ENCODE measurements around the gene SMOC2. TPM values are rescaled to one million over a fixed set of nuclear protein-coding genes. Genes with fewer than 3 reads are reported as not detected.

SMOC2 gene
- total RNA-seq, 1 experiment from 2014 or later, result 0.42 TPM

DNA sequence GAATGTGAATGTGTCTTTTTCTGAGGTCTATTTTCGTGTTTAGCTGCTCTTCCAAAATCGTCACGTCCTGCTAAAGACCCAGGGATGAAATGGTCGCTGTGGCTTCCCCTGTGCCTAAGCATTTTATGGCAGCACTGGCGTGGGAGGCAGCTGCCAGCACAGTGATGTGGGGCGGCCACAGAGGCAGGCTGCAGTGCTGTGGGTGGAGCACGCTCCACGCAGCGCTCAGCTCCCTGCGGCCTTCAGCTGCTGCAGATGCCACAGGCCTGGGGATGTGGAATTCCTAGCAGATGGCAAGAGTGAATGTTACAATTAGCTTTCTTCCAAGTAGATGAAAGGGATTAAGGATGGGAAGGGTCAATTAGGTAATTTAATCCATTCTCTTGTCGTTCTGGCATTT is 242.6 kb downstream of the SMOC2 start:
- no peaks in the 10 kb centered on the region for H3K27me3 ChIP-seq (ENCODE audit: insufficient read depth, low read length)
- POLR2A ChIA-PET, result no interaction called here

DNA sequence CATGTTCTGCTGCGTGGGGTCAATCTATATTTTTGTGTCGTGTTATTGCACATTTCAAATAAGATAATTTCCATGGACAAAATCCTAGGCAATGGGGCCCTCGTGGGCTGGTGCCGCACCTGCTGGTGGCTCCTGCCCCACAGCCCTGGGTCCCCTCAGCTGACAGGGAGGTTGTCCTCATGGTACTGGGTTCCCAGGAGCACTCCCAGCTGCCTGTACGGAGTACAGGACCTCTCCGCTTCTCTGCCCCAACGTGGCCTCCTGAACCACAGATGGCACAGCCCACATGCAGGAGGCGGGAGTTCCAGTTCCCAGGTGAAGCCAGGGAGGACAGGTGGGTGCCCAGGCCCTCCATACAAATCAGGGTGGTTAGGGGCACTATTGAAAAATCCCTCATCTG is 243.5 kb downstream of the SMOC2 start:
- no TSS peak for BruUV-seq (replicated peaks)
- no peak overlapping the region for H3K27ac ChIP-seq (ENCODE audit: low read depth, low read length)
- POLR2A ChIA-PET, result no interaction called here
- no peaks in the 10 kb centered on the region for H4K20me1 ChIP-seq (ENCODE audit: insufficient read depth)
- H3K36me3 ChIP-seq (ENCODE audit: control insufficient read depth in 1 of 2, insufficient read depth in 2 of 2, low read length in 2 of 2), result no peaks in the 10 kb centered on the region
- no peaks in the 10 kb centered on the region for H3K79me2 ChIP-seq (ENCODE audit: insufficient read depth, low read length)
- no peak overlapping the region for H3K4me2 ChIP-seq (ENCODE audit: low read length)
- DNase-seq (ENCODE audit: low read depth, low spot score), result no peak
- TF ChIP-seq SRF (IDR thresholded peaks at IDR 0.05; ENCODE audit: low read depth) (no peak), FOSL1 (IDR thresholded peaks at IDR 0.05; ENCODE audit: low read depth) (no peak), RAD21 (IDR thresholded peaks at IDR 0.05; ENCODE audit: low read depth) (no peak), ELF1 (IDR thresholded peaks at IDR 0.05; ENCODE audit: borderline replicate concordance, low read depth) (no peak), ZFX (IDR thresholded peaks at IDR 0.05) (no peak), ZNF274 (IDR thresholded peaks at IDR 0.05; ENCODE audit: low read depth, low read length) (no peak), POLR2AphosphoS5 (IDR thresholded peaks at IDR 0.05; ENCODE audit: low read depth, low read length) (no peak), CBX3 (IDR thresholded peaks at IDR 0.05; ENCODE audit: low read depth) (no peak), EZH2phosphoT487 (IDR thresholded peaks at IDR 0.05; ENCODE audit: borderline replicate concordance) (no peak), SP1 (IDR thresholded peaks at IDR 0.05; ENCODE audit: low read depth) (no peak), CEBPB (IDR thresholded peaks at IDR 0.05; ENCODE audit: low read depth) (no peak), JUND (IDR thresholded peaks at IDR 0.05) (no peak)
- TF ChIP-seq, protein P1, sequence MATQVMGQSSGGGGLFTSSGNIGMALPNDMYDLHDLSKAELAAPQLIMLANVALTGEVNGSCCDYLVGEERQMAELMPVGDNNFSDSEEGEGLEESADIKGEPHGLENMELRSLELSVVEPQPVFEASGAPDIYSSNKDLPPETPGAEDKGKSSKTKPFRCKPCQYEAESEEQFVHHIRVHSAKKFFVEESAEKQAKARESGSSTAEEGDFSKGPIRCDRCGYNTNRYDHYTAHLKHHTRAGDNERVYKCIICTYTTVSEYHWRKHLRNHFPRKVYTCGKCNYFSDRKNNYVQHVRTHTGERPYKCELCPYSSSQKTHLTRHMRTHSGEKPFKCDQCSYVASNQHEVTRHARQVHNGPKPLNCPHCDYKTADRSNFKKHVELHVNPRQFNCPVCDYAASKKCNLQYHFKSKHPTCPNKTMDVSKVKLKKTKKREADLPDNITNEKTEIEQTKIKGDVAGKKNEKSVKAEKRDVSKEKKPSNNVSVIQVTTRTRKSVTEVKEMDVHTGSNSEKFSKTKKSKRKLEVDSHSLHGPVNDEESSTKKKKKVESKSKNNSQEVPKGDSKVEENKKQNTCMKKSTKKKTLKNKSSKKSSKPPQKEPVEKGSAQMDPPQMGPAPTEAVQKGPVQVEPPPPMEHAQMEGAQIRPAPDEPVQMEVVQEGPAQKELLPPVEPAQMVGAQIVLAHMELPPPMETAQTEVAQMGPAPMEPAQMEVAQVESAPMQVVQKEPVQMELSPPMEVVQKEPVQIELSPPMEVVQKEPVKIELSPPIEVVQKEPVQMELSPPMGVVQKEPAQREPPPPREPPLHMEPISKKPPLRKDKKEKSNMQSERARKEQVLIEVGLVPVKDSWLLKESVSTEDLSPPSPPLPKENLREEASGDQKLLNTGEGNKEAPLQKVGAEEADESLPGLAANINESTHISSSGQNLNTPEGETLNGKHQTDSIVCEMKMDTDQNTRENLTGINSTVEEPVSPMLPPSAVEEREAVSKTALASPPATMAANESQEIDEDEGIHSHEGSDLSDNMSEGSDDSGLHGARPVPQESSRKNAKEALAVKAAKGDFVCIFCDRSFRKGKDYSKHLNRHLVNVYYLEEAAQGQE (IDR thresholded peaks at IDR 0.05; ENCODE audit: low read depth), result no peak
- TF ChIP-seq, protein P2, sequence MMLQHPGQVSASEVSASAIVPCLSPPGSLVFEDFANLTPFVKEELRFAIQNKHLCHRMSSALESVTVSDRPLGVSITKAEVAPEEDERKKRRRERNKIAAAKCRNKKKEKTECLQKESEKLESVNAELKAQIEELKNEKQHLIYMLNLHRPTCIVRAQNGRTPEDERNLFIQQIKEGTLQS (IDR thresholded peaks at IDR 0.05), result no peak
- H3K27me3 ChIP-seq (ENCODE audit: insufficient read depth, low read length), result no peaks in the 10 kb centered on the region
- no peak for ATAC-seq
- H3K9me2 ChIP-seq (ENCODE audit: insufficient read depth), result no peaks in the 10 kb centered on the region
- H3K4me3 ChIP-seq (replicated peaks in 1 of 2; ENCODE audit: low read depth in 1 of 2, low read length in 2 of 2), result no peak overlapping the region
- H3K4me1 ChIP-seq (ENCODE audit: control insufficient read depth in 1 of 2, insufficient read depth in 2 of 2, low read length in 2 of 2), result peaks cover 1 to 17% of the 10 kb centered on the region in 2 experiments; a peak in 1 of 4 replicates
- CTCF ChIA-PET, result no interaction called here
- RAD21 ChIA-PET (ENCODE audit: low non-redundant PET in 1 of 2, low total read pairs in 2 of 2, uncharacterized antibody in 2 of 2, unreplicated experiment in 2 of 2), result no interaction called here
- H3K9me3 ChIP-seq (ENCODE audit: control insufficient read depth in 1 of 2, insufficient read depth in 1 of 2, low read depth in 1 of 2, low read length in 2 of 2), result no peaks in the 10 kb centered on the region
- intact Hi-C loops (cut with micrococcal nuclease), result no loop called here
- no peak overlapping the region for H3K9ac ChIP-seq (ENCODE audit: low read length)
- H2AFZ ChIP-seq (ENCODE audit: low read depth, low read length, poor library complexity, severe bottlenecking), result no peak overlapping the region

More for the DNA sequence above, 242.6 kb downstream of the SMOC2 start:
- DNase-seq (ENCODE audit: low read depth, low spot score), result no peak
- no TSS peak for BruUV-seq (replicated peaks)
- Histone ChIP-seq H3K4me1 (ENCODE audit: control insufficient read depth in 1 of 2, insufficient read depth in 2 of 2, low read length in 2 of 2) (peaks cover 2 to 21% of the 10 kb centered on the region in 2 experiments; a peak in 2 of 4 replicates), H3K27ac (ENCODE audit: low read depth, low read length) (no peak overlapping the region), H3K9ac (ENCODE audit: low read length) (no peak overlapping the region), H2AFZ (ENCODE audit: low read depth, low read length, poor library complexity, severe bottlenecking) (no peak overlapping the region), H3K9me2 (ENCODE audit: insufficient read depth) (no peaks in the 10 kb centered on the region), H3K36me3 (ENCODE audit: control insufficient read depth in 1 of 2, insufficient read depth in 2 of 2, low read length in 2 of 2) (no peaks in the 10 kb centered on the region), H3K4me2 (ENCODE audit: low read length) (no peak overlapping the region), H4K20me1 (ENCODE audit: insufficient read depth) (no peaks in the 10 kb centered on the region), H3K9me3 (ENCODE audit: control insufficient read depth in 1 of 2, insufficient read depth in 1 of 2, low read depth in 1 of 2, low read length in 2 of 2) (no peaks in the 10 kb centered on the region), H3K79me2 (ENCODE audit: insufficient read depth, low read length) (no peaks in the 10 kb centered on the region), H3K4me3 (replicated peaks in 1 of 2; ENCODE audit: low read depth in 1 of 2, low read length in 2 of 2) (no peak overlapping the region)
- intact Hi-C loops (cut with micrococcal nuclease), result no loop called here
- RAD21 ChIA-PET (ENCODE audit: low non-redundant PET in 1 of 2, low total read pairs in 2 of 2, uncharacterized antibody in 2 of 2, unreplicated experiment in 2 of 2), result no interaction called here
- CTCF ChIA-PET, result no interaction called here
- no peak for TF ChIP-seq SRF (IDR thresholded peaks at IDR 0.05; ENCODE audit: low read depth)
- no peak for TF ChIP-seq CBX3 (IDR thresholded peaks at IDR 0.05; ENCODE audit: low read depth)
- TF ChIP-seq, protein P3, sequence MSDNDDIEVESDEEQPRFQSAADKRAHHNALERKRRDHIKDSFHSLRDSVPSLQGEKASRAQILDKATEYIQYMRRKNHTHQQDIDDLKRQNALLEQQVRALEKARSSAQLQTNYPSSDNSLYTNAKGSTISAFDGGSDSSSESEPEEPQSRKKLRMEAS (IDR thresholded peaks at IDR 0.05), result no peak
- ATAC-seq, result no peak
